HEK293 (cell line): Measurements from ENCODE around the gene POM121L12.

Experiments
- ZNF350 ChIP-seq: fragments of 450-650 bp; formaldehyde crosslinking; IDR thresholded peaks from 2 replicates; pipeline ENCODE4 v1.5.0; 2017; ENCODE audit warnings: missing biosample characterization, mild to moderate bottlenecking, missing genetic modification characterization
- ZNF549 ChIP-seq: fragments of 450-650 bp; IDR thresholded peaks from 2 replicates; pipeline ENCODE4 v1.5.1; 2018; ENCODE audit warnings: missing biosample characterization, missing genetic modification characterization, mild to moderate bottlenecking, inconsistent platforms, moderate library complexity
- ZNF558 ChIP-seq: fragments of 450-650 bp; formaldehyde crosslinking; IDR thresholded peaks from 2 replicates; pipeline ENCODE4 v1.5.1; 2016; ENCODE audit warnings: missing biosample characterization, missing genetic modification characterization

- no peak for TF ChIP-seq ZNF558 (tag by site-specific recombination)
- TF ChIP-seq ZNF549 = no peak
- TF ChIP-seq ZNF350 (tag by site-specific recombination) = no peak
Observed at GRCh38 chr7:53015463-53015862, 20.0 kb upstream of the POM121L12 start.
